LNCaP clone FGC (cell line): ENCODE results near the gene TOR4A.
A peak's percentile ranks its signal among the peaks of the same experiment; 100 is the strongest.

ENCODE experiments used
- DNase-seq: peaks from one replicate; pipeline ENCODE4 v3.0.0-alpha.2; 2011; ENCODE audit warnings: low read depth
- H3K4me3 ChIP-seq: 2 replicates; pipeline ENCODE4 v1.5.1; 2011; ENCODE audit warnings: mild to moderate bottlenecking, low read depth, low read length, control low read depth
- TF ChIP-seq, protein P1 (sequence below): IDR thresholded peaks from 2 replicates; pipeline ENCODE4 v1.5.1; 2012; ENCODE audit warnings: mild to moderate bottlenecking; ENCODE audit not compliant: control insufficient read depth, insufficient read depth; ENCODE audit errors: extremely low read depth

TOR4A gene

DNA sequence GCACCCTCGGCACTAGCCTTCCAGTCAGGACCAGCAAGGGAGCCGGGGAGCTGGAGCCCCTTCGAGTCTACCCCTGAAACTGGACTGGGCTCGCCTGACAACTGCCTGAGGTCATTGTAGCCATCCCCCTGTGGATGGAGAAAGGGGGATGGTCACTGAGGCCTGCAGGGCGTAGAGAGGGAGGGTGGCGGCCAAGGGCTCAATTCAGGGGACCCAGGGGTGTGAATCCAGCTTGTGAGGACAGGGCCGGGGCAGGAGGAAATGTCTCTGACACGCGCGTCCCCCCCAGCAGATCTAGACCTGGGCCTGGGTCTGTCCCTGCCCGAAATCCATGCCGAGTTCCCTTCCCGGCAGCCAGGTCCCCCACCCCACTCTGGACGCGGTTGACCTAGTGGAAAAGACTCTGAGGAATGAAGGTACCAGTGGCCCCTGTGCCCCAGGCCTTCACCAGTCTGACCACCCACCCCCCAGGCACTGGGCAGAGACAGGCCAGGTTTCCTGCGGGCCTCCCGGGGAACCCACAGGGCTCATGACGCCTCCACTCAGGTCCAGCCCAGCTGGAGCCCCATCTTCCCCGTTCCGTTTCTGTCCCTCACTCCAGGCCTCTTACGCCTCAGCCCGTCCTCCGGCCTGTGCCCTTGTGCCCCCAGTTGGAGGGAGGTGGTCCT, 46.0 kb upstream of the TOR4A start:
- DNase-seq: no peak
- peak overlapping the region; percentile 50 for H3K4me3 ChIP-seq
- TF ChIP-seq, protein P1, sequence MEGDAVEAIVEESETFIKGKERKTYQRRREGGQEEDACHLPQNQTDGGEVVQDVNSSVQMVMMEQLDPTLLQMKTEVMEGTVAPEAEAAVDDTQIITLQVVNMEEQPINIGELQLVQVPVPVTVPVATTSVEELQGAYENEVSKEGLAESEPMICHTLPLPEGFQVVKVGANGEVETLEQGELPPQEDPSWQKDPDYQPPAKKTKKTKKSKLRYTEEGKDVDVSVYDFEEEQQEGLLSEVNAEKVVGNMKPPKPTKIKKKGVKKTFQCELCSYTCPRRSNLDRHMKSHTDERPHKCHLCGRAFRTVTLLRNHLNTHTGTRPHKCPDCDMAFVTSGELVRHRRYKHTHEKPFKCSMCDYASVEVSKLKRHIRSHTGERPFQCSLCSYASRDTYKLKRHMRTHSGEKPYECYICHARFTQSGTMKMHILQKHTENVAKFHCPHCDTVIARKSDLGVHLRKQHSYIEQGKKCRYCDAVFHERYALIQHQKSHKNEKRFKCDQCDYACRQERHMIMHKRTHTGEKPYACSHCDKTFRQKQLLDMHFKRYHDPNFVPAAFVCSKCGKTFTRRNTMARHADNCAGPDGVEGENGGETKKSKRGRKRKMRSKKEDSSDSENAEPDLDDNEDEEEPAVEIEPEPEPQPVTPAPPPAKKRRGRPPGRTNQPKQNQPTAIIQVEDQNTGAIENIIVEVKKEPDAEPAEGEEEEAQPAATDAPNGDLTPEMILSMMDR: no peak

DNA sequence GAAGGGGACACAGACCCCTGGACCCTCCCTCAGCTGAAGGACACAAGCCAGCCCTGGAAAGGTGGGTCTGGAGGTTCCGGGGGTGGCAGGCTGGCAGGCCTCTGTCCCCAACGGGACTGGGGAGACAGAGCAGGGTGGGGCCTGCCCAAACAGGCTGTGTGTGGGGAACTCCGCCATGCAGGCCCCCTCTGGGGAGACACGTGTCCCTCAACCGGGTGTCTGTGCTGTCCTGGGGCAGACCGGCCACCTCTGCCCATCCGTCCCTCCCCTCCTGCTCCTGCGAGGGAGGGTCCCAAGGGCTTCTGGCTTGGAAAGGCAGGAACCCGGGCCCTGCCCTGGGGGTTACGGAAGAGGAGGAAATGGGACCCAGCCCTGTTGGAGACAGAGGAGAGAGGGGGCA, 45.4 kb upstream of the TOR4A start:
- peak overlapping the region; percentile 50 for H3K4me3 ChIP-seq
- no peak for DNase-seq
- TF ChIP-seq, protein P1: no peak

DNA sequence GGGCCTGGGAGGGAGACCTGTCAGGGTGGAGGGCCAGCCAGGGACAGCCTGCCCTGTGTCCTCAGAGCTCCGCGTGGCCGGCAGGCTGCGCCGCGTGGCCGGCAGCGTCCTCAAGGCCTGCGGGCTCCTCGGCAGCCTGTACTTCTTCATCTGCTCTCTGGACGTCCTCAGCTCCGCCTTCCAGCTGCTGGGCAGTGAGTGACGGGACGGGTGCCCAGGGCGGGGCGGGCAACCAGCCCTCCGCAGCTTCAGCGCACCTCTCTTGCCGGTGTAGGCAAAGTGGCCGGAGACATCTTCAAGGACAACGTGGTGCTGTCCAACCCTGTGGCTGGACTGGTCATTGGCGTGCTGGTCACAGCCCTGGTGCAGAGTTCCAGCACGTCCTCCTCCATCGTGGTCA, 45.0 kb upstream of the TOR4A start:
- DNase-seq: no peak
- H3K4me3 ChIP-seq: peak overlapping the region; percentile 50
- TF ChIP-seq, protein P1: no peak

DNA sequence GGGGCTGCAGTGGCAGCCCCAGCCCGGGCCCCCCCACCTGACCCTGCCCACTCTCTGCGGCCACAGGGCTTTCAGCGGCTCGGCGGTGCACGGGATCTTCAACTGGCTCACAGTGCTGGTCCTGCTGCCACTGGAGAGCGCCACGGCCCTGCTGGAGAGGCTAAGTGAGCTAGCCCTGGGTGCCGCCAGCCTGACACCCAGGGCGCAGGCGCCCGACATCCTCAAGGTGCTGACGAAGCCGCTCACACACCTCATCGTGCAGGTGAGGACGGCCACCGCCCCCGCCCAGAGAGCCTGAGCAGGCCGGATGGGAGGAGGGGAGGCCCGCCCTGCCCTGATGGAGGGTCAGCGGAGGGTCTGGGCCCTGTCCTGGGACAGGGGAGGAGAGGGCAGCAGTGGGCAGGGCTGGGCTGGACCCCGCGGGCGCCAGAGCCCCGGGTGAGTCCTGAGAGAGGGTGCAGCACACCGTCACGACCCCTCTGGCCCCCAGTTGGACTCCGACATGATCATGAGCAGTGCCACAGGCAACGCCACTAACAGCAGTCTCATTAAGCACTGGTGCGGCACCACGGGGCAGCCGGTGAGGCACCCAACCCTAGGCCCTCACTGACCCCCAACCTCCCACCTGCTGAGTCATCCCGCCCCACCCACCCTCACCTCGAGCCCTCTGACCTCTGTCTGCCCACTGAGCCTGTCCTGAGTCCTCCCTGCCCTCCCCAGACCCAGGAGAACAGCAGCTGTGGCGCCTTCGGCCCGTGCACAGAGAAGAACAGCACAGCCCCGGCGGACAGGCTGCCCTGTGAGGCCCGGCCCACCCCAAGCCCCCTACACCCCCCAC, 44.2 kb upstream of the TOR4A start:
- H3K4me3 ChIP-seq: no peak overlapping the region
- TF ChIP-seq, protein P1: no peak
- no peak for DNase-seq

DNA sequence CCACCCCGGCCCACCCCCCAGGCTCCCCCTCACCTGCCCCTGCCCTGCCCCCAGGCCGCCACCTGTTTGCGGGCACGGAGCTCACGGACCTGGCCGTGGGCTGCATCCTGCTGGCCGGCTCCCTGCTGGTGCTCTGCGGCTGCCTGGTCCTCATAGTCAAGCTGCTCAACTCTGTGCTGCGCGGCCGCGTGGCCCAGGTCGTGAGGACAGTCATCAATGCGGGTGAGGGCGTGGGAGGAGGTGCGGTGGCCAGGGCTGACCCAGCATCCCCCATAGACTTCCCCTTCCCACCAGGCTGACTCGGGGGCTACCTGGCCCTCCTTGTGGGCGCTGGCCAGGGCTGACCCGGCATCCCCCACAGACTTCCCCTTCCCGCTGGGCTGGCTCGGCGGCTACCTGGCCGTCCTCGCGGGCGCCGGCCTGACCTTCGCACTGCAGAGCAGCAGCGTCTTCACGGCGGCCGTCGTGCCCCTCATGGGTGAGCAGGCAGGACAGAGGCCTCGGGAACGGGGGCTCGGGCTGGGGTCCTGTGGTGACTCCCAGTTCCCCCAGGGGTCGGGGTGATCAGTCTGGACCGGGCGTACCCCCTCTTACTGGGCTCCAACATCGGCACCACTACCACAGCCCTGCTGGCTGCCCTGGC, 43.4 kb upstream of the TOR4A start:
- TF ChIP-seq, protein P1: no peak
- no peak overlapping the region for H3K4me3 ChIP-seq
- no peak for DNase-seq

DNA sequence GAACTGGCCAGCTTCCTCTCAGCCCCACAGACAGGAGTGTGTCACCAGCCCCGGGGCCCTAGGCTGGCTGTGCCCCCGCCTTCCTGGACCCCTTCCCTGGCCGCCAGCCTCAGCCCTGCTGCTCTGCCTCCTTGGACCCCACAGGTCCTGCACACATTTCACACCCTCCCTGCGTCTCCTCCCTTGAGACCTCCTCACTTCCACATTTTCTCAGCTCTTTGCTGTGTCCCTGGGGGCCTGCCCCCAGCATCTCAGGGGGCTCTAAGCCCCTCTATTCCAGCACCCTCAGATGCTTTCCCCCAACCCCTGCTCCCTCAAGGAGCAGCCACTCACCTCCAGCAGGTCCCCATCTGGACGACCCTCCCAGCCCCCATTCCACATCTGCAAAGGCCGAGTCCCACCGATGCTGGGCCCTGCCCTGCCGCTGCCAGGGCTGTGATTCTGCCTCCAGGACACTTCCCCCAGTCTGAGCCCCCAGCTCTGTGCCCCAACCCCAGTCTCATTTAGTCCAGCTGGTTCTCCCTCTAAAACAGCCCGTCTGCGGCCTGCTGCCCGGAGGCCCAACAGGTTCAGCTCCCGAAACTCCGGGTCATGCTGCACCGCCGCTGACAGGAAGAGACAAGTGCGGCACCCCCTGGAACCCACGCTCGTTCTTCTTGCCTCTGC, 42.6 kb upstream of the TOR4A start:
- TF ChIP-seq, protein P1: no peak
- H3K4me3 ChIP-seq: no peak overlapping the region
- no peak for DNase-seq
